ENCODE data around the gene ABAT.

Gene ABAT

DNA sequence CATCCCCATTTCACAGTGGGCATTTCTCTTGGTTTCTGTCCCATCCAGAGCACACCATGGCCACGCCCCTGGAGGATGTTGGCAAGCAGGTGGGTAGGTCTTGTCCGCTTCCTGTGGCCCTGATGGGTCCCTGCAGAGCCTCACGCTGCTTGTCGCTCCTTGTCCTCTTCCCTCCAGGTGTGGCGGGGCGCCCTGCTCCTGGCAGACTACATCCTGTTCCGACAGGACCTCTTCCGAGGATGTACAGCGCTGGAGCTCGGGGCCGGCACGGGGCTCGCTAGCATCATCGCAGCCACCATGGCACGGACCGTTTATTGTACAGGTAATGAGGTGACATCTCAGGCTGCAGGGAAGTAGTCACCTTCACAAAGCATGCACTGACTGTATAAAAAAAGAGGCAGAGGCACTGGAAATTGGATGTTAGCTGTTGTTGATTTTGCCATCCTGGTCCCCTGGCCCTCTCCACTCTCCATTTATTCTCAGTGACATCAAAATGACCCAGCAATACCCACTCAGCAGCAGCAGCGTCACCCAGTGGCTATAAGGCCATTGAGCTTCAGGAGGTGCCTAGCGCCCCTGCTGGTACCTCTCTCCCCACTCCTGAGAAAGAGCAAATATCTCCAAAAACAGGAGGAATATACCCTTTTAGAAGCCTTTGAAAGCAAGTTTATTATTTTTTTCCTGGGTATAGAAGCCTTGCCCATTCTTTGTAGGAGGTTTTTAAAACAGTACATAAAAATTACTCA lies 39.3 kb upstream of the ABAT start:
- Histone ChIP-seq H3K79me2 (ENCODE audit: insufficient read depth, low read length) (no peaks in the 10 kb centered on the region), H2AFZ (ENCODE audit: low read length) (no peak overlapping the region), H4K20me1 (ENCODE audit: insufficient read depth, low read length) (no peaks in the 10 kb centered on the region), H3K4me1 (ENCODE audit: insufficient read depth, low read length, severe bottlenecking) (no peaks in the 10 kb centered on the region), H3K27me3 (ENCODE audit: insufficient read depth, low read length) (no peaks in the 10 kb centered on the region), H3K9me2 (ENCODE audit: low read depth, low read length) (no peaks in the 10 kb centered on the region), H3K9me3 (ENCODE audit: low read length) (no peaks in the 10 kb centered on the region), H3K27ac (ENCODE audit: low read depth, low read length, poor library complexity, severe bottlenecking) (no peak overlapping the region), H3F3A (ENCODE audit: insufficient read depth, low read length) (no peaks in the 10 kb centered on the region), H3K4me2 (ENCODE audit: low read length) (no peak overlapping the region), H3K9ac (ENCODE audit: low read length) (no peak overlapping the region), H3K4me3 (ENCODE audit: low read depth, low read length, poor library complexity, severe bottlenecking) (no peak overlapping the region), H3K36me3 (ENCODE audit: insufficient read depth, low read length) (peaks cover 82% of the 10 kb centered on the region)
- no peak for TF ChIP-seq EZH2 (IDR thresholded peaks at IDR 0.05; ENCODE audit: borderline replicate concordance, low read length)
- TF ChIP-seq, protein P1, sequence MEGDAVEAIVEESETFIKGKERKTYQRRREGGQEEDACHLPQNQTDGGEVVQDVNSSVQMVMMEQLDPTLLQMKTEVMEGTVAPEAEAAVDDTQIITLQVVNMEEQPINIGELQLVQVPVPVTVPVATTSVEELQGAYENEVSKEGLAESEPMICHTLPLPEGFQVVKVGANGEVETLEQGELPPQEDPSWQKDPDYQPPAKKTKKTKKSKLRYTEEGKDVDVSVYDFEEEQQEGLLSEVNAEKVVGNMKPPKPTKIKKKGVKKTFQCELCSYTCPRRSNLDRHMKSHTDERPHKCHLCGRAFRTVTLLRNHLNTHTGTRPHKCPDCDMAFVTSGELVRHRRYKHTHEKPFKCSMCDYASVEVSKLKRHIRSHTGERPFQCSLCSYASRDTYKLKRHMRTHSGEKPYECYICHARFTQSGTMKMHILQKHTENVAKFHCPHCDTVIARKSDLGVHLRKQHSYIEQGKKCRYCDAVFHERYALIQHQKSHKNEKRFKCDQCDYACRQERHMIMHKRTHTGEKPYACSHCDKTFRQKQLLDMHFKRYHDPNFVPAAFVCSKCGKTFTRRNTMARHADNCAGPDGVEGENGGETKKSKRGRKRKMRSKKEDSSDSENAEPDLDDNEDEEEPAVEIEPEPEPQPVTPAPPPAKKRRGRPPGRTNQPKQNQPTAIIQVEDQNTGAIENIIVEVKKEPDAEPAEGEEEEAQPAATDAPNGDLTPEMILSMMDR (IDR thresholded peaks at IDR 0.05; ENCODE audit: low read length) = peak; percentile 99

DNA sequence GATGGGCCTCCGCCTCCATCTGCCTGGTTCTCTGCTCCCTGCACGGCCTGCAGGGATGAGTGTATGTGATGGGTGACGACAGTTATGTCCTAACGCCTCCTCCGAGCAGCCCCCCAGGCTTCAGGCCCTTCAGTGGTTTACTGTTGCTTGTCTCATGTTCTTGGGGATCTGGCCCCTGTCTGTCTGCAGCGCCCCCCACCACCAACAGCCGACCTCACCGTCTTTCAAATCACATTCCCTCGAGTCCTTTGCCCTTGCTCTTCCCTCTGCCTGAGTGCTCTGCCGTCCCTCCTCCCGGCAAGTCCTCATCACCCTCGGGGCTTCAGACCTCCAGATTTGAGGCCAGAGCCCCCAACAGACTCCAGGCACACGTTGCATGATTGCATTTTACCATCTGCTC lies 34.7 kb upstream of the ABAT start:
- Histone ChIP-seq H3K36me3 (ENCODE audit: insufficient read depth, low read length) (peaks cover 81% of the 10 kb centered on the region), H3K9me2 (ENCODE audit: low read depth, low read length) (no peaks in the 10 kb centered on the region), H3K4me2 (ENCODE audit: low read length) (no peak overlapping the region), H3K27ac (ENCODE audit: low read depth, low read length, poor library complexity, severe bottlenecking) (no peak overlapping the region), H3K9me3 (ENCODE audit: low read length) (no peaks in the 10 kb centered on the region), H3F3A (ENCODE audit: insufficient read depth, low read length) (no peaks in the 10 kb centered on the region), H3K79me2 (ENCODE audit: insufficient read depth, low read length) (no peaks in the 10 kb centered on the region), H2AFZ (ENCODE audit: low read length) (no peak overlapping the region), H3K9ac (ENCODE audit: low read length) (no peak overlapping the region), H3K4me1 (ENCODE audit: insufficient read depth, low read length, severe bottlenecking) (peaks cover 11% of the 10 kb centered on the region), H3K4me3 (ENCODE audit: low read depth, low read length, poor library complexity, severe bottlenecking) (no peak overlapping the region), H4K20me1 (ENCODE audit: insufficient read depth, low read length) (no peaks in the 10 kb centered on the region), H3K27me3 (ENCODE audit: insufficient read depth, low read length) (no peaks in the 10 kb centered on the region)
- no peak for TF ChIP-seq EZH2 (IDR thresholded peaks at IDR 0.05; ENCODE audit: borderline replicate concordance, low read length)
- TF ChIP-seq, protein P1 (IDR thresholded peaks at IDR 0.05; ENCODE audit: low read length) = no peak

DNA sequence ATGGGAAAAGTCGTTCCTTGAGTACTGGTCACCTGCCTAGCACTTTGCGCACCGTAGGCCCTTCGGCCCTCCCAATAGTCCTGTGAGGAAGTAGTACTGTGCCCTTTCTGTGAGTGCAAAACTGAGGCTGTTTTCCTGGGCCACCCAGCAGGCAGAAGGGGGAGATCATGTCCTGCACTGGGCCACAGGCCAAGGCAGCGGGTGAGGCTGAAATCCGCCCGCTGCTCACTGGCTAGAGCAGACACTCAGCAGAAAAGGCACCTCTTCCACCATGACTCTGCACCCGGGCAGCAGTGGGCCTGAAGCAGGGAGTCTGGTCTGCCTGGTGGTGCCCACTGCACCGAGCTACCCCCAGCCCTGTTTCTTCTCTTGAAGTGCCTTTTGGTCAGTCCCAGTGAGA lies 32.7 kb upstream of the ABAT start:
- no peak for TF ChIP-seq EZH2 (IDR thresholded peaks at IDR 0.05; ENCODE audit: borderline replicate concordance, low read length)
- TF ChIP-seq, protein P1 (IDR thresholded peaks at IDR 0.05; ENCODE audit: low read length) = no peak
- peak overlapping the region; percentile 88 for H3K27ac ChIP-seq (ENCODE audit: low read depth, low read length, poor library complexity, severe bottlenecking)
- no peak overlapping the region for H3K4me2 ChIP-seq (ENCODE audit: low read length)
- peaks cover 11% of the 10 kb centered on the region for H3K4me1 ChIP-seq (ENCODE audit: insufficient read depth, low read length, severe bottlenecking)
- H3K9me2 ChIP-seq (ENCODE audit: low read depth, low read length) = no peaks in the 10 kb centered on the region
- H3K79me2 ChIP-seq (ENCODE audit: insufficient read depth, low read length) = no peaks in the 10 kb centered on the region
- H3K4me3 ChIP-seq (ENCODE audit: low read depth, low read length, poor library complexity, severe bottlenecking) = no peak overlapping the region
- no peak overlapping the region for H3K9ac ChIP-seq (ENCODE audit: low read length)
- no peak overlapping the region for H2AFZ ChIP-seq (ENCODE audit: low read length)
- H3F3A ChIP-seq (ENCODE audit: insufficient read depth, low read length) = no peaks in the 10 kb centered on the region
- no peaks in the 10 kb centered on the region for H3K9me3 ChIP-seq (ENCODE audit: low read length)
- no peaks in the 10 kb centered on the region for H3K27me3 ChIP-seq (ENCODE audit: insufficient read depth, low read length)
- peaks cover 87% of the 10 kb centered on the region for H3K36me3 ChIP-seq (ENCODE audit: insufficient read depth, low read length)
- H4K20me1 ChIP-seq (ENCODE audit: insufficient read depth, low read length) = no peaks in the 10 kb centered on the region

Measured in OCI-LY1 (cell line).